Measurements from ENCODE around the gene RUBCN. TPM values are rescaled to one million over a fixed set of nuclear protein-coding genes. Genes with fewer than 3 reads are reported as not detected.

The RUBCN gene
- total and polyA plus RNA-seq, 10 of the 15 experiments (the other 5 are each of a cell fraction or from before 2014, with no cell fraction given): 15.5 to 79.9 (median 40.4) TPM

DNA sequence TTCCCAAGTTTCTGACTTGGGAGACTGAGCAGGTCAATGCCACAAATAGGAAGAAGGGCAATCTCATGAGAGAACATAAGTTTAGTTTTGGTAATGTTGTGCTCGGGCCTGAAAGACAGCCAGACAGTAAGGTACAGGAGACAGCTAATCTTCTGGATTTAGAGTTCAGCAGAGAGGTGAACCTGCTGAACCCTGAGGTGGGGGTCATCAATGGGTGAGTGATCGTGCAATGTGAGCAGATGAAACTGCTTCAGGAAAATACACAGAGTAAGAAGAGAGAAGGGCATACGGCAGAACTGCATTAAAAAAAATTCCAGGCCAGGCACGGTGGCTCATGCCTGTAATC, 23.3 kb downstream of the RUBCN start (continued):
- TF ChIP-seq CHD1 (IDR thresholded peaks at IDR 0.05; ENCODE audit: low read depth, low read length) (no peak), TCF12 (IDR thresholded peaks at IDR 0.05; ENCODE audit: low read depth, low read length) (no peak), ETV6 (conservative IDR thresholded peaks at IDR 0.05 in 1 of 2, IDR thresholded peaks at IDR 0.05 in 1 of 2; ENCODE audit: borderline replicate concordance in 1 of 2, low read depth in 1 of 2) (peak in 1 of 2 experiments; percentile 7; a peak in 1 of 4 replicates), EP300 (IDR thresholded peaks at IDR 0.05; ENCODE audit: borderline replicate concordance in 1 of 2, control insufficient read depth in 1 of 2, low read depth in 2 of 2, low read length in 2 of 2) (0 out of 4 replicates have a peak, but pooled peaks of 1 of the 2 experiments have one; percentile 7), POLR2AphosphoS2 (IDR thresholded peaks at IDR 0.05; ENCODE audit: low read depth, low read length) (no peak), HDGF (IDR thresholded peaks at IDR 0.05) (no peak), RFX5 (IDR thresholded peaks at IDR 0.05; ENCODE audit: low read depth, low read length) (no peak), ZNF687 (IDR thresholded peaks at IDR 0.05) (peak; percentile 22; the same call in 1 of the 2 replicates), SMC3 (IDR thresholded peaks at IDR 0.05; ENCODE audit: borderline replicate concordance, low read length) (no peak)
- TF ChIP-seq, protein P1, sequence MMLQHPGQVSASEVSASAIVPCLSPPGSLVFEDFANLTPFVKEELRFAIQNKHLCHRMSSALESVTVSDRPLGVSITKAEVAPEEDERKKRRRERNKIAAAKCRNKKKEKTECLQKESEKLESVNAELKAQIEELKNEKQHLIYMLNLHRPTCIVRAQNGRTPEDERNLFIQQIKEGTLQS (IDR thresholded peaks at IDR 0.05; ENCODE audit: borderline replicate concordance, extremely low read depth, low read depth, low read length): no peak
- TF ChIP-seq, protein P2, sequence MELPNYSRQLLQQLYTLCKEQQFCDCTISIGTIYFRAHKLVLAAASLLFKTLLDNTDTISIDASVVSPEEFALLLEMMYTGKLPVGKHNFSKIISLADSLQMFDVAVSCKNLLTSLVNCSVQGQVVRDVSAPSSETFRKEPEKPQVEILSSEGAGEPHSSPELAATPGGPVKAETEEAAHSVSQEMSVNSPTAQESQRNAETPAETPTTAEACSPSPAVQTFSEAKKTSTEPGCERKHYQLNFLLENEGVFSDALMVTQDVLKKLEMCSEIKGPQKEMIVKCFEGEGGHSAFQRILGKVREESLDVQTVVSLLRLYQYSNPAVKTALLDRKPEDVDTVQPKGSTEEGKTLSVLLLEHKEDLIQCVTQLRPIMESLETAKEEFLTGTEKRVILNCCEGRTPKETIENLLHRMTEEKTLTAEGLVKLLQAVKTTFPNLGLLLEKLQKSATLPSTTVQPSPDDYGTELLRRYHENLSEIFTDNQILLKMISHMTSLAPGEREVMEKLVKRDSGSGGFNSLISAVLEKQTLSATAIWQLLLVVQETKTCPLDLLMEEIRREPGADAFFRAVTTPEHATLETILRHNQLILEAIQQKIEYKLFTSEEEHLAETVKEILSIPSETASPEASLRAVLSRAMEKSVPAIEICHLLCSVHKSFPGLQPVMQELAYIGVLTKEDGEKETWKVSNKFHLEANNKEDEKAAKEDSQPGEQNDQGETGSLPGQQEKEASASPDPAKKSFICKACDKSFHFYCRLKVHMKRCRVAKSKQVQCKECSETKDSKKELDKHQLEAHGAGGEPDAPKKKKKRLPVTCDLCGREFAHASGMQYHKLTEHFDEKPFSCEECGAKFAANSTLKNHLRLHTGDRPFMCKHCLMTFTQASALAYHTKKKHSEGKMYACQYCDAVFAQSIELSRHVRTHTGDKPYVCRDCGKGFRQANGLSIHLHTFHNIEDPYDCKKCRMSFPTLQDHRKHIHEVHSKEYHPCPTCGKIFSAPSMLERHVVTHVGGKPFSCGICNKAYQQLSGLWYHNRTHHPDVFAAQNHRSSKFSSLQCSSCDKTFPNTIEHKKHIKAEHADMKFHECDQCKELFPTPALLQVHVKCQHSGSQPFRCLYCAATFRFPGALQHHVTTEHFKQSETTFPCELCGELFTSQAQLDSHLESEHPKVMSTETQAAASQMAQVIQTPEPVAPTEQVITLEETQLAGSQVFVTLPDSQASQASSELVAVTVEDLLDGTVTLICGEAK (IDR thresholded peaks at IDR 0.05; ENCODE audit: borderline replicate concordance): no peak

Data from GM12878 (cell line).